NB4 (cell line): ENCODE measurements around the gene TBC1D22A.

ENCODE experiments used
- DNase-seq: peaks from one replicate; pipeline ENCODE4 v3.0.0; 2010; ENCODE audit warnings: low read depth
- H3K4me3 ChIP-seq: one replicate; pipeline ENCODE4 v1.5.1; 2011; ENCODE audit warnings: mild to moderate bottlenecking, low read depth, low read length, moderate library complexity
- MYC ChIP-seq: IDR thresholded peaks from 2 replicates; pipeline ENCODE4 v1.6.1; 2011; ENCODE audit warnings: low read depth, low read length
- POLR2A ChIP-seq: IDR thresholded peaks from 2 replicates; pipeline ENCODE4 v1.6.1; 2011; ENCODE audit warnings: mild to moderate bottlenecking; ENCODE audit not compliant: insufficient read length; ENCODE audit errors: extremely low read depth
- TF ChIP-seq, protein P1 (sequence below): IDR thresholded peaks from 2 replicates; pipeline ENCODE4 v1.6.1; 2011; ENCODE audit warnings: low read depth, low read length
- TF ChIP-seq, protein P2 (sequence below): IDR thresholded peaks from one replicate; pipeline ENCODE4 v1.5.1; 2012; ENCODE audit warnings: low read depth, low read length

The TBC1D22A gene

GRCh38 chr22:47209547-47210023 lies 447.1 kb downstream of the TBC1D22A start:
- TF ChIP-seq, protein P1, sequence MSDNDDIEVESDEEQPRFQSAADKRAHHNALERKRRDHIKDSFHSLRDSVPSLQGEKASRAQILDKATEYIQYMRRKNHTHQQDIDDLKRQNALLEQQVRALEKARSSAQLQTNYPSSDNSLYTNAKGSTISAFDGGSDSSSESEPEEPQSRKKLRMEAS: no peak
- TF ChIP-seq, protein P2, sequence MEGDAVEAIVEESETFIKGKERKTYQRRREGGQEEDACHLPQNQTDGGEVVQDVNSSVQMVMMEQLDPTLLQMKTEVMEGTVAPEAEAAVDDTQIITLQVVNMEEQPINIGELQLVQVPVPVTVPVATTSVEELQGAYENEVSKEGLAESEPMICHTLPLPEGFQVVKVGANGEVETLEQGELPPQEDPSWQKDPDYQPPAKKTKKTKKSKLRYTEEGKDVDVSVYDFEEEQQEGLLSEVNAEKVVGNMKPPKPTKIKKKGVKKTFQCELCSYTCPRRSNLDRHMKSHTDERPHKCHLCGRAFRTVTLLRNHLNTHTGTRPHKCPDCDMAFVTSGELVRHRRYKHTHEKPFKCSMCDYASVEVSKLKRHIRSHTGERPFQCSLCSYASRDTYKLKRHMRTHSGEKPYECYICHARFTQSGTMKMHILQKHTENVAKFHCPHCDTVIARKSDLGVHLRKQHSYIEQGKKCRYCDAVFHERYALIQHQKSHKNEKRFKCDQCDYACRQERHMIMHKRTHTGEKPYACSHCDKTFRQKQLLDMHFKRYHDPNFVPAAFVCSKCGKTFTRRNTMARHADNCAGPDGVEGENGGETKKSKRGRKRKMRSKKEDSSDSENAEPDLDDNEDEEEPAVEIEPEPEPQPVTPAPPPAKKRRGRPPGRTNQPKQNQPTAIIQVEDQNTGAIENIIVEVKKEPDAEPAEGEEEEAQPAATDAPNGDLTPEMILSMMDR: no peak
- no peak for TF ChIP-seq POLR2A
- no peak for TF ChIP-seq MYC
- no peak for DNase-seq
- H3K4me3 ChIP-seq: no peak overlapping the region

DNA sequence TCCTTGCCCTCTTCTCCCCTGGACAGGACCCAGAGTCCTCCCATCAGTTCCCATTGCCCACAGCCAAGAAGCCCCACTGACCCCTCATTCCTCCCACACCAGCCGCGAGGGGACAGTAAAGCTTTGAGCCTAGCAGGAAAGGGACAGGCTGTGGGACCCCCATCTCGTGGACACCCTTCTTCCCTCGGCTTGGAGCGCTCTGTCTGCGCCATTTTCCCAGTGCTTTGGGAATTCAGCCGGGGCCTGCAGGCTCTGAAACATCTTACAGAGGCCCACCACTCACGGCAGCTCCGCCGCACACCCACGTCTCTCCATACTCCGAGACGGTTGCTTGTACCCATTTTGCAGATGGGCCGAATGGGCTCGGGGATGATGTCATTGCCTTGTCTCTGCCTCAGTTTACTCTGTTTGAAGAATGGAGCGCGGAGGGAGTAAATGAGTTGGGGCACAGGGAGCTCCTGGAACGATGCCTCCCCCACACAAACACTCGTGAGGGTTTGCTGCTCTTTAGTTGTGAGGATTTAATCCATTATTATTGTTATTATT lies 447.7 kb downstream of the TBC1D22A start:
- DNase-seq: no peak
- TF ChIP-seq, protein P1: no peak
- no peak for TF ChIP-seq POLR2A
- TF ChIP-seq MYC: no peak
- TF ChIP-seq, protein P2: no peak
- no peak overlapping the region for H3K4me3 ChIP-seq

DNA sequence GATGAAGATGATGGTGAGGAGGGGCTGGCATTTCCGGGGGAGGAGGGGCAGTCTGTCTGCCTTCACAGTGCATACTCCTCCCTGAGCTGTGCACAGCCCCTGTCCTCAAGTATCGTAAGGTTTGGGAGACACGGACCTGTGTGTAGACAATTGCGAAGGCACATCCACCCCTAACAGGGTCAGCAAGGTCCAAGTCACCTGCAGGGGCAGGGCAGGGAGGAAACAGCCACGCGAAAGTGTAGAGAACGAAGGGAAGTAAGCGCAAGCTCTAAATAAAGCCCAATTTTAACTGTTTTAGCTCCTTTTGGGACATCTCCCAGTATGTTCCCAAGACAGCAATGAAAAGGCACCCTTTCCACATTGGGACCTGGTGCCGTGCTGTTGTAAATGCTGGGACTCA lies 448.2 kb downstream of the TBC1D22A start:
- no peak for DNase-seq
- TF ChIP-seq MYC (no peak), POLR2A (no peak)
- TF ChIP-seq, protein P1: no peak
- TF ChIP-seq, protein P2: no peak
- H3K4me3 ChIP-seq: no peak overlapping the region

GRCh38 chr22:47213571-47214230 lies 451.3 kb downstream of the TBC1D22A start:
- TF ChIP-seq, protein P2: peak; percentile 91
- TF ChIP-seq POLR2A: no peak
- H3K4me3 ChIP-seq: no peak overlapping the region
- peak; percentile 47 for DNase-seq

- TF ChIP-seq, protein P2: no peak
- TF ChIP-seq MYC: no peak
- TF ChIP-seq POLR2A: no peak
- TF ChIP-seq, protein P1: no peak
- no peak overlapping the region for H3K4me3 ChIP-seq
- no peak for DNase-seq
Measured at GRCh38 chr22:47215851-47216250, 453.4 kb downstream of the TBC1D22A start.

GRCh38 chr22:47218671-47219070 lies 456.2 kb downstream of the TBC1D22A start:
- H3K4me3 ChIP-seq: no peak overlapping the region
- DNase-seq: no peak
- TF ChIP-seq MYC (no peak), POLR2A (no peak)
- TF ChIP-seq, protein P1: no peak
